ENCODE results near the gene HTR4.

Gene HTR4

DNA sequence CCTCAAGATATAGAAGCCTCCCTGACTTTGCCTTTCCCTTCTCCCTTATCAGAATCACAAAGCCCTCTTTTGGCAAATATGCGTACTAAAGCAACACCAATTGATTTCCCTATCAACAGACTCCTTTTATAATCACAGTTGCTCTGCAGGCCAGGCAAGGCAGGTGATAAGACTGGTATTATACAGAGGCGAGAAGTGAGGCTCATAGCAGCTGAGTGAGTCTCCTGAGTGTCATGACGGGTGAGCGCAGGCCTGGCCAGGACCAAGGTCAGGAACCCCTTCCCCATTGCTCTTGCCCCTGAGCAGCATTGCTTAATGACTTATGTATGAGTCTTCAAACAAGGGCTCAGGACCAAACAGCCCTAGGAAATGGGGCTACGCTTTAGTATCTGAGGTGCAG is 199.8 kb downstream of the HTR4 start:
- no CpG with 5 or more reads among the region's 5 CpGs for WGBS (ENCODE audit: extremely low coverage, insufficient coverage, insufficient read length)
- no peak overlapping the region for H2AK5ac ChIP-seq (ENCODE audit: low read length)

DNA sequence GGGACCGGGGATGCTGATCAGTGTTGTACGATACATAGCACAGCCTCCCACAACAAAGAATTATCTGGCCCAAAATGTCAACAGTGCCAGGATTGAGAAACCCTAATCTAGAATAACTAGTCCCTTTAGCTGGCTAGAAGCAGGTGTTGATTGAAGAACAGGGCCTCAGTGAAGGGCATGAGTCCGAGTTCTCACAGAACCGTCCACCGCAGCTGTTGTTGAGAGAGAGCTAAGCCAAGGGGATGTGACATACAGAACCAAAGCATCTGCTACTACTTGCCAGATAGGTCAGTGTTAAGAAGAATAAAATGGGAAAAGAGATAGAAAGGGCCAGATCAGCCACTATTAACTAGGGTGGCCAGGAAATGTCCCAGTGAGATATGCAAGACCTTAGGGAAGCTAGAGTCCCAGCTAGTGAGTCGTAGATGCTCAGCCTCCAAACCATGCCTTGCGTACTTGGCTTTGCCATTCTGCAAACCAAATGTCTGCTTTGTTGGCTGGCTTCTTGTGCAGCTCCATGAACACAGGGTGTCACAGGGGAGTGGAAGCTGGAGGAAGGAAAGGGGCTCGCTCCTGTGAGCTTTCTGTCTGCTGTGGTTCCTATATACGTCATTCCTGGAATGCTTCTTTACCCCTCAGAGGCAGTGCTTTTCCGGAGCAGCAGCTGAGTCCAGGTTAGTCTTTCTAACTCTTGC is 201.7 kb downstream of the HTR4 start:
- H3K27me3 ChIP-seq (ENCODE audit: insufficient read depth, low read length) = peaks cover 2% of the 10 kb centered on the region
- no peak overlapping the region for H2BK120ac ChIP-seq (ENCODE audit: insufficient read depth, low read length, poor library complexity)
- no peak overlapping the region for H3K9ac ChIP-seq (ENCODE audit: low read length)
- H3K18ac ChIP-seq (ENCODE audit: low read length) = no peak overlapping the region
- H2BK12ac ChIP-seq (ENCODE audit: low read length) = no peak overlapping the region
- H3K36me3 ChIP-seq (ENCODE audit: control insufficient read depth in 1 of 2, insufficient read depth in 2 of 2, low read length in 2 of 2) = no peaks in the 10 kb centered on the region
- no peak overlapping the region for H4K12ac ChIP-seq (ENCODE audit: low read depth, low read length)
- H2BK5ac ChIP-seq (ENCODE audit: low read depth, low read length, poor library complexity) = no peak overlapping the region
- H3K23ac ChIP-seq (ENCODE audit: low read length) = no peak overlapping the region
- H4K91ac ChIP-seq (ENCODE audit: low read depth, low read length) = no peak overlapping the region
- H2AFZ ChIP-seq (ENCODE audit: insufficient read depth, low read length, poor library complexity) = no peak overlapping the region
- no peak for DNase-seq
- no CpG with 5 or more reads among the region's 10 CpGs for WGBS (ENCODE audit: extremely low coverage, insufficient coverage, insufficient read length)
- no peak overlapping the region for H3K4ac ChIP-seq (ENCODE audit: low read depth, low read length)
- H2AK5ac ChIP-seq (ENCODE audit: low read length) = no peak overlapping the region
- no peaks in the 10 kb centered on the region for H3K9me3 ChIP-seq (ENCODE audit: insufficient read depth, low read depth, low read length)
- H3K4me3 ChIP-seq (ENCODE audit: low read depth, low read length) = no peak overlapping the region
- H3K79me2 ChIP-seq (ENCODE audit: control insufficient read depth, insufficient read depth, low read length, poor library complexity) = no peaks in the 10 kb centered on the region
- H3K4me2 ChIP-seq (ENCODE audit: low read length) = no peak overlapping the region
- no peak overlapping the region for H3K27ac ChIP-seq (ENCODE audit: low read depth, low read length)
- H4K8ac ChIP-seq (ENCODE audit: low read depth, low read length) = no peak overlapping the region
- H3K79me1 ChIP-seq (ENCODE audit: low read length) = no peaks in the 10 kb centered on the region
- no peaks in the 10 kb centered on the region for H3K4me1 ChIP-seq (ENCODE audit: control insufficient read depth in 1 of 2, insufficient read depth in 2 of 2, low read length in 2 of 2)
- H3K14ac ChIP-seq (ENCODE audit: low read length) = no peak overlapping the region

More for the DNA sequence above, 199.8 kb downstream of the HTR4 start:
- H2BK5ac ChIP-seq (ENCODE audit: low read depth, low read length, poor library complexity) = no peak overlapping the region
- no peak overlapping the region for H2AFZ ChIP-seq (ENCODE audit: insufficient read depth, low read length, poor library complexity)
- no peak overlapping the region for H2BK120ac ChIP-seq (ENCODE audit: insufficient read depth, low read length, poor library complexity)
- no peak overlapping the region for H3K4ac ChIP-seq (ENCODE audit: low read depth, low read length)
- H3K4me2 ChIP-seq (ENCODE audit: low read length) = no peak overlapping the region
- H3K79me2 ChIP-seq (ENCODE audit: control insufficient read depth, insufficient read depth, low read length, poor library complexity) = no peaks in the 10 kb centered on the region
- no peak overlapping the region for H4K8ac ChIP-seq (ENCODE audit: low read depth, low read length)
- H3K4me1 ChIP-seq (ENCODE audit: control insufficient read depth in 1 of 2, insufficient read depth in 2 of 2, low read length in 2 of 2) = peaks cover 0 to 2% of the 10 kb centered on the region in 2 experiments
- no peak overlapping the region for H3K18ac ChIP-seq (ENCODE audit: low read length)
- peaks cover under 1% of the 10 kb centered on the region for H3K27me3 ChIP-seq (ENCODE audit: insufficient read depth, low read length)
- no peaks in the 10 kb centered on the region for H3K79me1 ChIP-seq (ENCODE audit: low read length)
- no peak overlapping the region for H3K9ac ChIP-seq (ENCODE audit: low read length)
- no peak overlapping the region for H3K23ac ChIP-seq (ENCODE audit: low read length)
- DNase-seq = no peak
- H3K27ac ChIP-seq (ENCODE audit: low read depth, low read length) = no peak overlapping the region
- no peak overlapping the region for H4K12ac ChIP-seq (ENCODE audit: low read depth, low read length)
- H3K4me3 ChIP-seq (ENCODE audit: low read depth, low read length) = no peak overlapping the region
- H4K91ac ChIP-seq (ENCODE audit: low read depth, low read length) = no peak overlapping the region
- no peak overlapping the region for H2BK12ac ChIP-seq (ENCODE audit: low read length)
- no peak overlapping the region for H3K14ac ChIP-seq (ENCODE audit: low read length)
- H3K36me3 ChIP-seq (ENCODE audit: control insufficient read depth in 1 of 2, insufficient read depth in 2 of 2, low read length in 2 of 2) = no peaks in the 10 kb centered on the region
- H3K9me3 ChIP-seq (ENCODE audit: insufficient read depth, low read depth, low read length) = no peaks in the 10 kb centered on the region

DNA sequence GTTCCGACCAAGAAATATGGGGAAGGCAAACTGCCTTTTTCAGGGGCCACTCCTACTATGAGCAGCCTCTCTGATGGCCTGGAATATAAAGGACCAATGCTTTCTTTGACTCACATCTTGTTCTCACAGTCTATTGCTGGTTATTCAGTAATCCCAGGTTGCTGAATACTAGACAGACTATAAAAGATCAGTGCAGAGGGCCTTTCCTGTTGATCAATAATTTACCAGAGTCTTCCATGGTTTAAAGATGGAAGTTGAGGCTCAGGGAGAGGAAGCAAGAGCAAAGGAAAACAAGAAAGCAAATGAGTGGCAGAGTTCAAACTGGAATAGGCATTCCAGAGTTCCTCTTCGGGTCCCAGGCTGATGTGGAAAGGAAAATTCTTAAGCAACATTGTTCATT is 207.7 kb downstream of the HTR4 start:
- Histone ChIP-seq H2AK5ac (ENCODE audit: low read length) (no peak overlapping the region), H3K27me3 (ENCODE audit: insufficient read depth, low read length) (peaks cover 2% of the 10 kb centered on the region), H2AFZ (ENCODE audit: insufficient read depth, low read length, poor library complexity) (no peak overlapping the region), H3K18ac (ENCODE audit: low read length) (no peak overlapping the region), H3K4me1 (ENCODE audit: control insufficient read depth in 1 of 2, insufficient read depth in 2 of 2, low read length in 2 of 2) (no peaks in the 10 kb centered on the region), H3K9me3 (ENCODE audit: insufficient read depth, low read depth, low read length) (no peaks in the 10 kb centered on the region), H3K14ac (ENCODE audit: low read length) (no peak overlapping the region), H3K36me3 (ENCODE audit: control insufficient read depth in 1 of 2, insufficient read depth in 2 of 2, low read length in 2 of 2) (peaks cover 2 to 5% of the 10 kb centered on the region in 2 experiments), H3K79me2 (ENCODE audit: control insufficient read depth, insufficient read depth, low read length, poor library complexity) (no peaks in the 10 kb centered on the region), H3K4me2 (ENCODE audit: low read length) (no peak overlapping the region), H4K91ac (ENCODE audit: low read depth, low read length) (no peak overlapping the region), H3K4me3 (ENCODE audit: low read depth, low read length) (no peak overlapping the region), H3K4ac (ENCODE audit: low read depth, low read length) (no peak overlapping the region), H4K12ac (ENCODE audit: low read depth, low read length) (no peak overlapping the region), H3K79me1 (ENCODE audit: low read length) (no peaks in the 10 kb centered on the region), H2BK120ac (ENCODE audit: insufficient read depth, low read length, poor library complexity) (no peak overlapping the region), H3K23ac (ENCODE audit: low read length) (no peak overlapping the region), H2BK12ac (ENCODE audit: low read length) (no peak overlapping the region), H4K8ac (ENCODE audit: low read depth, low read length) (no peak overlapping the region), H3K27ac (ENCODE audit: low read depth, low read length) (no peak overlapping the region), H2BK5ac (ENCODE audit: low read depth, low read length, poor library complexity) (no peak overlapping the region), H3K9ac (ENCODE audit: low read length) (no peak overlapping the region)
- no peak for DNase-seq
- no CpG with 5 or more reads among the region's 2 CpGs for WGBS (ENCODE audit: extremely low coverage, insufficient coverage, insufficient read length)

DNA sequence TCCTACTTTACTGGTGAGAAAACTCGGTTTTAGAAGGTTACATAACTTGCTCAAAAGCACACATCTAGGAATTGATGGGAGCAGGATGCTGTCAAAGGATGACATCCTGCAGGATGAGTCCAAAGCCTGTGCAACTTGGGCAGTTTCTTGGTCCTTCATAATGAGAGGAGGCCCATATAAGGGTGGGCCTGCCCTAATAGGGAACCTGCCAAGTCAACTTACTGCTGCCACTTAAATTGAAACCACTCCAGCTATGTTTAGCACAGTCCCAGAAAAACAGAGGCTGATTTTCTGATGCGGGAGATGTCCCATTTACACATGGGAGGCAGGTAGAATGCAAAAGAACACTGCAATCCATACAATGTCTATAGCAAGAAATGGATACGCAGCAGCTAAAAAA is 208.7 kb downstream of the HTR4 start:
- WGBS (ENCODE audit: extremely low coverage, insufficient coverage, insufficient read length) = no CpG with 5 or more reads among the region's 3 CpGs
- H4K8ac ChIP-seq (ENCODE audit: low read depth, low read length) = no peak overlapping the region
- no peaks in the 10 kb centered on the region for H3K9me3 ChIP-seq (ENCODE audit: insufficient read depth, low read depth, low read length)
- no peak overlapping the region for H3K27ac ChIP-seq (ENCODE audit: low read depth, low read length)
- H3K9ac ChIP-seq (ENCODE audit: low read length) = no peak overlapping the region
- H3K4me2 ChIP-seq (ENCODE audit: low read length) = no peak overlapping the region
- H2BK12ac ChIP-seq (ENCODE audit: low read length) = no peak overlapping the region
- H3K36me3 ChIP-seq (ENCODE audit: control insufficient read depth in 1 of 2, insufficient read depth in 2 of 2, low read length in 2 of 2) = peaks cover 2 to 8% of the 10 kb centered on the region in 2 experiments
- no peak overlapping the region for H3K18ac ChIP-seq (ENCODE audit: low read length)
- no peak overlapping the region for H3K14ac ChIP-seq (ENCODE audit: low read length)
- no peaks in the 10 kb centered on the region for H3K79me2 ChIP-seq (ENCODE audit: control insufficient read depth, insufficient read depth, low read length, poor library complexity)
- no peak overlapping the region for H3K4ac ChIP-seq (ENCODE audit: low read depth, low read length)
- H3K4me1 ChIP-seq (ENCODE audit: control insufficient read depth in 1 of 2, insufficient read depth in 2 of 2, low read length in 2 of 2) = no peaks in the 10 kb centered on the region
- no peak overlapping the region for H4K12ac ChIP-seq (ENCODE audit: low read depth, low read length)
- H3K79me1 ChIP-seq (ENCODE audit: low read length) = no peaks in the 10 kb centered on the region
- no peak for DNase-seq
- no peak overlapping the region for H2AK5ac ChIP-seq (ENCODE audit: low read length)
- H3K27me3 ChIP-seq (ENCODE audit: insufficient read depth, low read length) = peaks cover 2% of the 10 kb centered on the region
- H3K4me3 ChIP-seq (ENCODE audit: low read depth, low read length) = no peak overlapping the region
- H2BK120ac ChIP-seq (ENCODE audit: insufficient read depth, low read length, poor library complexity) = no peak overlapping the region
- no peak overlapping the region for H3K23ac ChIP-seq (ENCODE audit: low read length)
- H2BK5ac ChIP-seq (ENCODE audit: low read depth, low read length, poor library complexity) = no peak overlapping the region
- no peak overlapping the region for H2AFZ ChIP-seq (ENCODE audit: insufficient read depth, low read length, poor library complexity)
- H4K91ac ChIP-seq (ENCODE audit: low read depth, low read length) = no peak overlapping the region

All from trophoblast cell (in vitro differentiated cells and primary cell).